ENCODE results near the gene TLE3.

TLE3 gene

GRCh38 chr15:70061696-70062270, 35.9 kb downstream of the TLE3 start:
- DNase-seq (ENCODE audit: low read depth), result no peak

GRCh38 chr15:70060993-70061305, 36.8 kb downstream of the TLE3 start:
- no peak for DNase-seq (ENCODE audit: low read depth)

- DNase-seq (ENCODE audit: low read depth), result no peak
Measured at GRCh38 chr15:70060214-70060992, 37.3 kb downstream of the TLE3 start.

- no peak for DNase-seq (ENCODE audit: low read depth)
Measured at GRCh38 chr15:70059476-70060213, 38.1 kb downstream of the TLE3 start.

- no peak for DNase-seq (ENCODE audit: low read depth)
Measured at GRCh38 chr15:70058642-70059360, 38.9 kb downstream of the TLE3 start.

- no peak for DNase-seq (ENCODE audit: low read depth)
Measured at GRCh38 chr15:70057931-70058641, 39.6 kb downstream of the TLE3 start.

GRCh38 chr15:70056091-70056680, 41.5 kb downstream of the TLE3 start:
- no peak for DNase-seq (ENCODE audit: low read depth)

- no peak for DNase-seq (ENCODE audit: low read depth)
Measured at GRCh38 chr15:70055601-70056051, 42.1 kb downstream of the TLE3 start.

GRCh38 chr15:70054884-70055387, 42.8 kb downstream of the TLE3 start:
- no peak for DNase-seq (ENCODE audit: low read depth)

- DNase-seq (ENCODE audit: low read depth), result no peak
Measured at GRCh38 chr15:70054366-70054765, 43.4 kb downstream of the TLE3 start.

- no peak for DNase-seq (ENCODE audit: low read depth)
Measured at GRCh38 chr15:70053716-70054229, 43.9 kb downstream of the TLE3 start.

GRCh38 chr15:70053001-70053715, 44.6 kb downstream of the TLE3 start:
- no peak for DNase-seq (ENCODE audit: low read depth)

GRCh38 chr15:70051948-70052633, 45.6 kb downstream of the TLE3 start:
- no peak for DNase-seq (ENCODE audit: low read depth)

- DNase-seq (ENCODE audit: low read depth), result no peak
Measured at GRCh38 chr15:70050970-70051369, 46.7 kb downstream of the TLE3 start.

GRCh38 chr15:70050441-70050840, 47.3 kb downstream of the TLE3 start:
- DNase-seq (ENCODE audit: low read depth), result no peak

GRCh38 chr15:70049701-70050301, 47.9 kb downstream of the TLE3 start:
- DNase-seq (ENCODE audit: low read depth), result no peak

GRCh38 chr15:70048578-70049514, 48.9 kb downstream of the TLE3 start:
- no peak for DNase-seq (ENCODE audit: low read depth)

- DNase-seq (ENCODE audit: low read depth), result no peak
Measured at GRCh38 chr15:70048198-70048565, 49.5 kb downstream of the TLE3 start.

All from stimulated activated CD8-positive, alpha-beta memory T cell treated with anti-CD3 and anti-CD28 coated beads, Interleukin-12 subunit alpha, Interleukin-12 subunit beta, amount 100 ng/mL, for 4 hours (primary cell).